ENCODE data around the gene CDPF1. TPM values are rescaled to one million over a fixed set of nuclear protein-coding genes. Genes with fewer than 3 reads are reported as not detected.
"Not testable (repeated sequence)": the region's sequence is repeated elsewhere in the genome, so short reads cannot be mapped to it uniquely, and the experiment has no call there.

The CDPF1 gene
- polyA plus RNA-seq, 1 donor from 2014 or later, result 32.7 TPM

DNA sequence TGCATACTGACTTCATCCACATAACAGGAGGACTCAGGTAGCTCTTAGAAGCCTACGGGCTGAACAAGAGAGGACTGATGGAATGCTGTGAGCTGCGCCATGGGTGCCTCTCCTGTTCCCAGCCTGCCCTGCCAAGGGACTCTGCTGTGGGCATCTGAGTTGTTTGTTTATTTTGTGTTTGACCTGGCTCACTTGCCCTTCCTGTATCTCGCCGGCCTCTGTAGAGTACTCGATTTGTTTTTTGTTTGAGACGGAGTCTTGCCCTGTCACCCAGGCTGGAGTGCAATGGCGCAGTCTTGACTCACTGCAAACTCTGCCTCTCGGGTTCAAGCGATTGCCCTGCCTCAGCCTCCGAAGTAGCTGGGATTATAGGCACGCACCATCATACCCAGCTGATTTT is 19.5 kb upstream of the CDPF1 start:
- Histone ChIP-seq H3K4me2 (ENCODE audit: low read length) (no peak overlapping the region), H3K79me2 (replicated peaks; ENCODE audit: insufficient read depth, low read length) (no peaks in the 10 kb centered on the region), H3K9ac (ENCODE audit: low read length) (no peak overlapping the region), H3K27ac (ENCODE audit: low read length) (no peak overlapping the region), H3K9me2 (ENCODE audit: insufficient read depth, low read length) (no peaks in the 10 kb centered on the region), H4K20me1 (ENCODE audit: insufficient read depth) (no peaks in the 10 kb centered on the region), H3K9me3 (ENCODE audit: low read length) (no peaks in the 10 kb centered on the region), H3F3A (ENCODE audit: insufficient read depth, low read length, poor library complexity, severe bottlenecking) (no peaks in the 10 kb centered on the region), H3K36me3 (ENCODE audit: insufficient read depth, low read length) (no peaks in the 10 kb centered on the region), H3K27me3 (ENCODE audit: insufficient read depth, low read depth, low read length) (peaks cover 19% of the 10 kb centered on the region), H3K4me3 (ENCODE audit: low read length) (no peak overlapping the region), H2AFZ (ENCODE audit: low read depth, low read length) (no peak overlapping the region)
- TF ChIP-seq EP300 (conservative IDR thresholded peaks at IDR 0.05; ENCODE audit: poor library complexity, severe bottlenecking) (no peak), TAF1 (IDR thresholded peaks at IDR 0.05; ENCODE audit: low read depth) (no peak), EZH2 (IDR thresholded peaks at IDR 0.05; ENCODE audit: borderline replicate concordance, insufficient read depth, low read length, poor library complexity, severe bottlenecking) (no peak), SMC3 (conservative IDR thresholded peaks at IDR 0.05; ENCODE audit: poor library complexity) (no peak), RAD21 (conservative IDR thresholded peaks at IDR 0.05) (no peak), POLR2AphosphoS5 (IDR thresholded peaks at IDR 0.05) (no peak), MXI1 (conservative IDR thresholded peaks at IDR 0.05; ENCODE audit: poor library complexity, severe bottlenecking) (no peak)
- TF ChIP-seq, protein P1, sequence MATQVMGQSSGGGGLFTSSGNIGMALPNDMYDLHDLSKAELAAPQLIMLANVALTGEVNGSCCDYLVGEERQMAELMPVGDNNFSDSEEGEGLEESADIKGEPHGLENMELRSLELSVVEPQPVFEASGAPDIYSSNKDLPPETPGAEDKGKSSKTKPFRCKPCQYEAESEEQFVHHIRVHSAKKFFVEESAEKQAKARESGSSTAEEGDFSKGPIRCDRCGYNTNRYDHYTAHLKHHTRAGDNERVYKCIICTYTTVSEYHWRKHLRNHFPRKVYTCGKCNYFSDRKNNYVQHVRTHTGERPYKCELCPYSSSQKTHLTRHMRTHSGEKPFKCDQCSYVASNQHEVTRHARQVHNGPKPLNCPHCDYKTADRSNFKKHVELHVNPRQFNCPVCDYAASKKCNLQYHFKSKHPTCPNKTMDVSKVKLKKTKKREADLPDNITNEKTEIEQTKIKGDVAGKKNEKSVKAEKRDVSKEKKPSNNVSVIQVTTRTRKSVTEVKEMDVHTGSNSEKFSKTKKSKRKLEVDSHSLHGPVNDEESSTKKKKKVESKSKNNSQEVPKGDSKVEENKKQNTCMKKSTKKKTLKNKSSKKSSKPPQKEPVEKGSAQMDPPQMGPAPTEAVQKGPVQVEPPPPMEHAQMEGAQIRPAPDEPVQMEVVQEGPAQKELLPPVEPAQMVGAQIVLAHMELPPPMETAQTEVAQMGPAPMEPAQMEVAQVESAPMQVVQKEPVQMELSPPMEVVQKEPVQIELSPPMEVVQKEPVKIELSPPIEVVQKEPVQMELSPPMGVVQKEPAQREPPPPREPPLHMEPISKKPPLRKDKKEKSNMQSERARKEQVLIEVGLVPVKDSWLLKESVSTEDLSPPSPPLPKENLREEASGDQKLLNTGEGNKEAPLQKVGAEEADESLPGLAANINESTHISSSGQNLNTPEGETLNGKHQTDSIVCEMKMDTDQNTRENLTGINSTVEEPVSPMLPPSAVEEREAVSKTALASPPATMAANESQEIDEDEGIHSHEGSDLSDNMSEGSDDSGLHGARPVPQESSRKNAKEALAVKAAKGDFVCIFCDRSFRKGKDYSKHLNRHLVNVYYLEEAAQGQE (IDR thresholded peaks at IDR 0.05; ENCODE audit: borderline replicate concordance), result no peak
- TF ChIP-seq, protein P2, sequence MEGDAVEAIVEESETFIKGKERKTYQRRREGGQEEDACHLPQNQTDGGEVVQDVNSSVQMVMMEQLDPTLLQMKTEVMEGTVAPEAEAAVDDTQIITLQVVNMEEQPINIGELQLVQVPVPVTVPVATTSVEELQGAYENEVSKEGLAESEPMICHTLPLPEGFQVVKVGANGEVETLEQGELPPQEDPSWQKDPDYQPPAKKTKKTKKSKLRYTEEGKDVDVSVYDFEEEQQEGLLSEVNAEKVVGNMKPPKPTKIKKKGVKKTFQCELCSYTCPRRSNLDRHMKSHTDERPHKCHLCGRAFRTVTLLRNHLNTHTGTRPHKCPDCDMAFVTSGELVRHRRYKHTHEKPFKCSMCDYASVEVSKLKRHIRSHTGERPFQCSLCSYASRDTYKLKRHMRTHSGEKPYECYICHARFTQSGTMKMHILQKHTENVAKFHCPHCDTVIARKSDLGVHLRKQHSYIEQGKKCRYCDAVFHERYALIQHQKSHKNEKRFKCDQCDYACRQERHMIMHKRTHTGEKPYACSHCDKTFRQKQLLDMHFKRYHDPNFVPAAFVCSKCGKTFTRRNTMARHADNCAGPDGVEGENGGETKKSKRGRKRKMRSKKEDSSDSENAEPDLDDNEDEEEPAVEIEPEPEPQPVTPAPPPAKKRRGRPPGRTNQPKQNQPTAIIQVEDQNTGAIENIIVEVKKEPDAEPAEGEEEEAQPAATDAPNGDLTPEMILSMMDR (IDR thresholded peaks at IDR 0.05; ENCODE audit: poor library complexity, severe bottlenecking), result no peak

DNA sequence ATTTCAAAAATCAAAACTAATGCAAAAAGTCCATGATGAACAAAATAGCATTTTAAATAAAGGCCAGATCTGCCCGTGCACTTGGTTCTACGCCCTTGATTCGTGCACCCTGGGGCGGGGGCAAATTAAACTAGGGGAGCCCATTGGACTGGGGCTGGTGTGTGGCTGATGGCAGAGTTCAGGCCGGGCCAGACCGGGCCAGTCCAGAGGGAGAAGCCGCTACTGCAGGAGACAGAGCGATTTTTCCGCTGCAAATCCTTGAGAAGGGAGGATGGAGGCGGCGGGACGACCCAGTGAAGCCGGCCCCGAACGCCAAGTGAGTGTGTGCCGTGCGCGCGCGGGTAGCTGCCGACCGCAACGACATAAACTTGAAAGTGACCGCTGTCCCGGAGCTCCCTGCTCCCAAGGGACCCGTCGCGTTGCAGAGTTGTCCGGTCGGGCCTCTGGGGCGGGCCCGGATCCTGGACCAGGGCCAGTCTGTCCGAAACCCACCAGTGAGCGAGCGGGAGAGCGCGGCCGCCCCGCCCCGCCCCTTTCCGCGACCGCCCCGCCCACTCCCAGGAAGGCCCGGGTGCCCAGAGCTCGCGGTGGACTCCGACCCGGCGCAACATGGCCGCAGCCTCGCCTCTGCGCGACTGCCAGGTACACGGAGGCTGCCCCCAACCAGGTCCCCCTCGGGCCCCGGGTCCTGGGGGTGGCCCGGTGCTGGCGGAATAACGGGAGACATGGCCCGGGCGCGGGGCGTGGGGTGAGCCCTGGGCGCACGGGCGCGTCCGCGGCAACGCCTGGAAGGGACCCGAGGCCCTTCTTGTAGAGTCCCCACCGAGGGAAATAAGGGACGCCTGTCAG is 17.6 kb upstream of the CDPF1 start, which contains the start of gene TTC38:
Gene TTC38, plus strand, starts transcription at position 578 of the 849 bp plus-strand sequence. Its CDS starts 32 bp downstream, at position 610.
- Histone ChIP-seq H3K9me3 (ENCODE audit: low read length) (peaks cover 6% of the 10 kb centered on the region), H2AFZ (ENCODE audit: low read depth, low read length) (peak within 1 kb of the TSS; percentile 33), H3K4me2 (ENCODE audit: low read length) (no peak within 1 kb of the TSS), H3K79me2 (replicated peaks; ENCODE audit: insufficient read depth, low read length) (no peaks in the 10 kb centered on the region), H3K9ac (ENCODE audit: low read length) (peak within 1 kb of the TSS; percentile 23), H3K27me3 (ENCODE audit: insufficient read depth, low read depth, low read length) (peaks cover 33% of the 10 kb centered on the region), H3K27ac (ENCODE audit: low read length) (no peak within 1 kb of the TSS), H4K20me1 (ENCODE audit: insufficient read depth) (no peaks in the 10 kb centered on the region), H3K9me2 (ENCODE audit: insufficient read depth, low read length) (no peaks in the 10 kb centered on the region), H3F3A (ENCODE audit: insufficient read depth, low read length, poor library complexity, severe bottlenecking) (no peaks in the 10 kb centered on the region), H3K36me3 (ENCODE audit: insufficient read depth, low read length) (no peaks in the 10 kb centered on the region), H3K4me3 (ENCODE audit: low read length) (peak within 1 kb of the TSS; percentile 69)
- TF ChIP-seq, protein P2 (IDR thresholded peaks at IDR 0.05; ENCODE audit: poor library complexity, severe bottlenecking), result no peak
- TF ChIP-seq, protein P1 (IDR thresholded peaks at IDR 0.05; ENCODE audit: borderline replicate concordance), result no peak
- no peak for TF ChIP-seq MXI1 (conservative IDR thresholded peaks at IDR 0.05; ENCODE audit: poor library complexity, severe bottlenecking)
- no peak for TF ChIP-seq EP300 (conservative IDR thresholded peaks at IDR 0.05; ENCODE audit: poor library complexity, severe bottlenecking)
- no peak for TF ChIP-seq POLR2AphosphoS5 (IDR thresholded peaks at IDR 0.05)
- TF ChIP-seq RAD21 (conservative IDR thresholded peaks at IDR 0.05), result no peak
- TF ChIP-seq EZH2 (IDR thresholded peaks at IDR 0.05; ENCODE audit: borderline replicate concordance, insufficient read depth, low read length, poor library complexity, severe bottlenecking), result no peak

DNA sequence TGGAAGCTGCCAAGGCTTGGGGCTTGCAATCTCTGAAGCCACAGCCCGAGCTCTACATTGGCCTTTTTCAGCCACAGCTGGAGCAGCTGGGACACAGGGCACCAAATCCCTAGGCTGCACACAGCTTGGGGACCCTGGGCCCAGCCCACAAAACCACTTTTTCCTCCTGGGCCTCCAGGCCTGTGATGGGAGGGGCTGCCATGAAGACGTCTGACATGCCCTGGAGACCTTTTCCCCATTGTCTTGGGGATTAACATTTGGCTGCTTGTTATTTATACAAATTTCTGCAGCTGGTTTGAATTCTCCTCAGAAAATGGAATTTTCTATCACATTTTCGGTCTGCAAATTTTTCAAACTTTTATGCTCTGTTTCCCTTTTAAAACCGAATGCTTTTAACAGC is 15.5 kb upstream of the CDPF1 start:
- not testable (repeated sequence) for H3K36me3 ChIP-seq (ENCODE audit: insufficient read depth, low read length); H3F3A ChIP-seq (ENCODE audit: insufficient read depth, low read length, poor library complexity, severe bottlenecking); H3K9me2 ChIP-seq (ENCODE audit: insufficient read depth, low read length); H3K4me3 ChIP-seq (ENCODE audit: low read length); H3K4me2 ChIP-seq (ENCODE audit: low read length); H3K9ac ChIP-seq (ENCODE audit: low read length); H4K20me1 ChIP-seq (ENCODE audit: insufficient read depth); H3K79me2 ChIP-seq (replicated peaks; ENCODE audit: insufficient read depth, low read length); H2AFZ ChIP-seq (ENCODE audit: low read depth, low read length); H3K27ac ChIP-seq (ENCODE audit: low read length)
- H3K27me3 ChIP-seq (ENCODE audit: insufficient read depth, low read depth, low read length), result peaks cover 53% of the 10 kb centered on the region
- H3K9me3 ChIP-seq (ENCODE audit: low read length), result peaks cover 21% of the 10 kb centered on the region
